GM19043 (cell line): Measurements from ENCODE around the gene NR1D1.
"Not testable (repeated sequence)": the region's sequence is repeated elsewhere in the genome, so short reads cannot be mapped to it uniquely, and the experiment has no call there.

Experiments
- ATAC-seq: cut with Tn5 transposase; IDR thresholded peaks from one replicate; pipeline ENCODE4 v1.9.1; 2021; ENCODE audit warnings: low read depth; ENCODE audit not compliant: unreplicated experiment

The NR1D1 gene

DNA sequence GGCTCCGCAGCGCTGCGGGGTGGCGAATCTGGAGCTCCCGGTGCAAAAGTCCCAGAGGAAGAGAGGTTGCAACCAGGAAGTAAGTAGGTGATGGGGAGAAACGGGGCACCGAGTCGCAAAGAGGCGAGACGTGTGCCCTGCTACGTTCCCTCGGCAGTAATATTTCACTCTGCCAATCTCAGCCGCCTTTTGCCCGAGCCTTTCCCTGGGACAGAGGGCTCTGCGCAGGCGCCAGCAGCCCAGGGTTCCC lies at the start of gene NR1D1:
Gene NR1D1 (minus strand): TSS at position 171 of the 250 bp plus-strand sequence. CDS start 495 bp downstream, outside the sequence.
- no peak for ATAC-seq

DNA sequence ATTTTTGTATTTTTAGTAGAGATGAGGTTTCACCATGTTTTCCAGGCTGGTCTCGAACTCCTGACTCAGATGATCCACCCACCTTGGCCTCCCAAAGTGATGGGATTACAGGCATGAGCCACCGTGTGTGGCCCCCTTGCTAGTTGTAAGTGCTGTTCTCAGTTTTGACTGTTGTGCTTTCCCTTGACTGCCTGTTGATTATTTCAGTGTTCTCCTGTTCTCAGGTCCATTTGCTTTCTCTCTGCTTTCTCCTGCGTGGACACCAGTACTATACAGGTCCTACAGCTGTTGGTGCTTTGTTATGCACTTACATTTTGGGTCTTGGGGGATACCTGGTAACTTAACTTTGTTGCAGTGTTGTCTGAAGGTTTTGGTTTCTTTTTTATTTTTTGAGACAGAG lies 48.1 kb upstream of the NR1D1 start:
- ATAC-seq: no peak

DNA sequence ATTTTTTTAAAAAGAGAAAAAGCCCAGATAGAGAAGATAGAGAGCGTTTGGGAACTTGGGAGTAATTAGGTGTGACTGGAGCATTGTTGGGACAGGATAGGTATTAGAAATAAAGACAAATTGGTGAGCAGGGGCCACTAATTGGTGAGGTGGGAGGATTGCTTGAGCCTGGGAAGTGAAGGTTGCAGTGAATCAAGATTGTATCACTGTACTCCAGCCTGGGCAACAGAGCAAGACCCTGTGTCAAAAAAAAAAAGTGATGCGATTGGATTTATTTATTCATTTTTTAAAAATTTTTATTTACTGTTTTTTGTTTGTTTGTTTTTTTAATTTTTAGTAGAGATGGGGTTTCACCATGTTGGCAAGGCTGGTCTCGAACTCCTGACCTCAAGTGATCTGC lies 45.1 kb upstream of the NR1D1 start:
- no peak for ATAC-seq

DNA sequence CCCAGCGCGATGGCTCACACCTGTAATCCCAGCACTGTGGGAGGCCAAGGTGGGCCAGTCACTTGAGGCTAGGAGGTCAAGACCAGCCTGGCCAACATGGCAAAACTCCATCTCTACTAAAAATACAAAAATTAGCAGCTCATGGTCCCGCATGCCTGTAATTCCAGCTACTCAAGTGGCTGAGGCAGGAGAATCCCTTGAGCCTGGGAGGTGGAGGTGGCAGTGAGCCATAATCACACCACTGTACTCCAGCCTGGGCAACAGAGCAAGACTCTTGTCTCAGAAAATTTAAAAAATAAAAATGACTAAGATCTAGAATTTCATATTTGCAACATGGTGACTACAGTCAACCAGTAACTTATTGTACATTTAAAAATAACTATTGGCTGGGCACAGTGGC lies 42.8 kb upstream of the NR1D1 start:
- not testable (repeated sequence) for ATAC-seq

DNA sequence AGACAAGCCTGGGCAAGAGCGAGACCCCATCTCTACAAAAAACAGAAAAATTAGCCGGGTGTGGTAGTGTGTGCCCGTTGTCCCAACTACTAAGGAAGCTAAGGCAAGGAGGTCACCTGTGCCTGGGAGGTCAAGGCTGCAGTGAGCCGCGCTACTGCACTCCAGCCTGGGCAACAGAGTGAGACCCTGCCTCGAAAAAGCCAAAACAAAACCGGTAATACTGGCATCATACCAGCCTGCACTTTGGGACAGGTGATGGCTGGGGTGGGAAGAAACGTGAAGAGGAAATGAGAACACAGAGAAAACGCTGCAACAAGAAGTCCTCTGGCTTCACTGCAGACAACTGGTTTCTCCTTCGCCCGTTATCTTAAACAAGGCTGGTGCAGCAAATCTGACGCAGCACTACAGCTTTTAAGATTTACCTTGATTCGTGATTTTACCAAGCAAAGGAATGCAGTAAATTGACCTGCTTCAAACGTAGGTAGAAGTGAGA lies 39.2 kb upstream of the NR1D1 start:
- ATAC-seq: peak; percentile 12

DNA sequence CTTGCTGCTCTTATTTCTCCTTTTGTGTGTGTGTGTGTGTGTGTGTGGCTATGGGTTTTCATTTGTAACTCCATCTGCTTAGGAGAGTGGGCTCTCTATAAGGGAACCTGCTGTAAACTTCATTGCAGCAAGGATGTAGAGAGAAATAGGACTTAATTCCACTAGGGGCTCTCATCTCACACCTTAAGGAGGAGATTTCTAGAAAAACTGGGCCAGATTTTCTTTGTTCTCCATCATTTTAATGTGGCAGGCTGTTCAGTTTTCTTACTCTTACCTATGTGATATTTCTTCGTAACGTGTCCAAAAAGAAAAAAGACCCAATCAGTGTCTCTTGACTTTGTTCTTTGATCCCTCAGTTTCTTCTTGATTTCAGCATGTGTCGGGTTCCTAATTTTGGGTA lies 35.4 kb upstream of the NR1D1 start:
- no peak for ATAC-seq

DNA sequence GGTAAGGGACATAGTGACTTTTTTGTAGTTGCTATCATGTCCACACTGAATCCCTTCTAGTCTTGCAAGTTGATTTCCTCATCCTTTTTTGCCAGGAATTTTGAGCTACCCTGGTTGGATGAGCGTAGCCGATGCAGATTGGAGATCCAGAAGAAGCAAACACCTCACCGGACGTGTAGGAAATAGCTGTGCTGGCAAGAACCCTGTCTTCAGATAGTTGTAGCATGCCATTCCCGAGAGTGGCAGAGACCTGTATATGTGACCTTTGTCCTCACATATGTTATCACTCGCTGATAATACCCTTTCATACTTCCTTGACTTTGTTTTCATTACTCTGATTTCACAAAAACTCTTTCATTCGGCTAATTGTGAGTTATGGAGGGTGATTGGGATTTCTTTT lies 33.8 kb upstream of the NR1D1 start:
- no peak for ATAC-seq

DNA sequence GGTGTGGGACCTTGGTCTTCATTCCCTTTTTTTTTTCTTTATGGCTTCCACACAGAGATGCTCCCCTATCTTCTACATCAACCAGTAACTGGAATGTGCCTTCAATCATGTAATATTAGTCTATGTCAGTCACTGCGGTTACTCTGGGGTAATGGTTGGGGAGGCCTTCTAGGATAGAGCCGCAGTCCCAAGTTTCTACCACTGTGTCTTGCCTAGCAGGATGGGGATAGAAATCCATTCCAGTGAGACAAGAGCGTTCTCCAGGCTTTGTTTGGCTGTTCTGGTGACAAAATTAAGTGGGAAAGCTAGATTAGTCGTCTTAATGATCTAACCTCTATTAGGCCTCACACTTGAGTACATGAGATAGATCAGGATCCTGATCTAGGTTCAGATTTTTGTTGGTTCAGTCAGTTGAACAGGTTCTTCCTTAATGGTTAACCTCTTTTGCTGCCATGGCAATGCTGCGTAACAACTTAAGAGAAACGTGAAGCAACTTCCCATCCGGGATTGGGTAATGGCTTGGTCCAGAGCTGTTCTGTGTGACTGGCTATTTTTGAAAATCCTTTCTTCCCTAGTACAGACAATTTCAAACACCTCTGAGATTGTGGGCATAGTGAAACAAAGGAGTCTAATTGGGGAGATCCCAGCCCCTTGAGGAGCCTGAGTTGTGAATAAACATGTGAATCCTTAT lies 30.1 kb upstream of the NR1D1 start:
- no peak for ATAC-seq

DNA sequence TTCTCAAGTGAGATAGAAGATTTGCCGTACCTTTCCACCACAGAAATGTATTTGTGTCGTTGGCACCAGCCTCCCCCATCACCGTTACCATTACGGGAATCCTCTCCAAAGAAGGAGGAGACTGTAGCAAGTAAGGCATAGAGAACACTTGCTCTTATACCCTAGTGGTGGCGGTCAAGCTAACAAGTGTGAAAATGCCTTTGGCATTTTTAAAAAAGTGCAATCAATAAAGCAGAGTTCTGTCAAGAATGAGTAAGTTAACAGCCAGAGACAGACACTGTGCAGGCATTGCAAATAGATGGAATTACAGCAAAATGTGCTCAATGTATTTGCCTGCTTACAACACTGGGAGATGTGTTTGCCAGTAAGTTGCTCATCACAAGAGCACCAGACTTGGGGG lies 29.1 kb upstream of the NR1D1 start:
- no peak for ATAC-seq

DNA sequence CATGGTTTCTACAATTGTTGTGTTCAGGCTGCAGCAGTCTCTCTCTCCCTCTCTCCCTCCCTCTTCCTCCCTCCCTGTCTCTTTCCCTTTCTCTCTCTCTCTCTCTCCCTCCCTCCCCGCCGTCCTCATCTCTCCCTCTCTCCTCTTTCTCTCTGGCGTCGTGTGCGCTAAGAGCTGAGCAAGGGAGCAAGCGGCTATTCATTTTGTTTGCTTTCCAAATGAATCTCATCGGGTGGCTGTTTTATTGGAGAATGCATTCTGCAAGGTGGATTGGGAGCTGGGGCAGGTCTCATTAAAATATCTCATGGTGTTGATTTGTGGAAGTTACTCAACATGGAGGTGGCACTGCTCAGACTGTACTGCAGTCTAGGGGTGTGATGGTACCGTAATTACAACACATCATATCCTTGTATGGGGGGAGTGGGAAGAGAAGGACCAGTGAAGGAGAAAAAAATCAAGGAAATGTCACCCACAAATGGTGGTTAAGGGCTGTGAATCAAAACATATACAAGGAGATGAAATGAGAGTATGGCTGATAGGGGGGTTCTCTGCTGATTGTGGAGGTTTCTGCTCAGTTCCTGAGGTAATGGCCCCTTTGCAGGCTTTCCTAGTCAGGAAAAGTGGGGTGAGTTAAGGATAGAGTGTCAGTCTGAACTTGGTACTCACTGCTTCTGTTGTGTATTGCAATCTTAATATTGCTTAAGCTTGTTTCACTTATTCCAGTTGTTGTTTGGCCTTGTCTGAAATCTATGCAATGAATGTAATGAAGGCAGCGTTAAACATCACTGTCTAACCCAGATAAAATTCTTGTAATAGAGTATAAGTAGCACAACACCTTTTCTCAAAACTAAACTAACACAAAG lies 24.1 kb upstream of the NR1D1 start:
- ATAC-seq: no peak

DNA sequence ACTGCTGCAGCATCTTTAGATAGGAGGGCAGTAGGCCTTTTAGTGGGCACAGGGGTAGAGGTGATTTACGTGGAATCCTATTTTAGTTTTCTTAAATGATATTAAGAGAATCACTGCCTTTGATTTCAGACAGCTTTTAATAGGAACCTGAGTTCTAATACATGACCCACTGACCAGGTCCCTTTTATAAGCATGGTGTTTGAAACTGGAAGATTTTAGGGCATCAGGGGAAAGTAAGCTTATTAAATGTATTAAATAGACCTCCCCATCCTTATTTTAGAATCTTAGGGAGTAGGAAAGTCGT lies 23.4 kb upstream of the NR1D1 start:
- ATAC-seq: no peak

DNA sequence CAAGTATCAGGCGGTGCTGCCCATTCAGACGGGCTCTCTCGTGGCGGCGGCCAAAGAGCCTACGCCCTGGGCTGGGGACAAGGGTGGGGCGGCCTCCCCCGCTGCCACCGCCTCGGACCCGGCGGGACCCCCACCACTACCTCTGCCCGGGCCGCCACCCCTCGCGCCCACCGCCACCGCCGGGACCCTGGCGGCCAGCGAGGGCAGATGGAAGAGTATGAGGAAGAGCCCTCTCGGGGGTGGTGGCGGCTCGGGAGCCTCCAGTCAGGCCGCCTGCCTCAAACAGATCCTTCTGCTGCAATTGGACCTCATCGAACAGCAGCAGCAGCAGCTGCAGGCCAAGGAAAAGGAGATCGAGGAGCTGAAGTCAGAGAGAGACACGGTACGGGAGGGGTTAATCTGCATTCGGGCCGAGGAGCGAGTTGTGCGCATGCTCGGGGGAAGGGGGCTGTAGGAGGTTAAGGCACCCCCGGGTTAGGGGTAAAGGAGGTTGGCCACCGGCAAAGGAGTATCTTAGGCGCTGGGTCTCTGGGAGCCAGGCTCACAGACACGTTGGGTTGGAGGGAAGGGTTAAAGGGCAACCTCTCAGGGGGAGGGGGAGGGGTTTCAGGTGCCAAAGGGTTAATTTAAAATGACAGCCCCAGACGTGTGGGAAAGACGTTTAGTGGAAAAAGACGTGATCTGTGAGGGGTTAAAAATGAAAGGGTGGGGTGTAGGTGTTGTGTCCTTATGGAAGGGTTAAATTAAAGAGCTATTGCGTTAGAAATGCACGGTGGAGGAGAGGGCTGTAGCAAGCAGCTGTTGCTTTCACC lies 22.8 kb upstream of the NR1D1 start:
- ATAC-seq: no peak

DNA sequence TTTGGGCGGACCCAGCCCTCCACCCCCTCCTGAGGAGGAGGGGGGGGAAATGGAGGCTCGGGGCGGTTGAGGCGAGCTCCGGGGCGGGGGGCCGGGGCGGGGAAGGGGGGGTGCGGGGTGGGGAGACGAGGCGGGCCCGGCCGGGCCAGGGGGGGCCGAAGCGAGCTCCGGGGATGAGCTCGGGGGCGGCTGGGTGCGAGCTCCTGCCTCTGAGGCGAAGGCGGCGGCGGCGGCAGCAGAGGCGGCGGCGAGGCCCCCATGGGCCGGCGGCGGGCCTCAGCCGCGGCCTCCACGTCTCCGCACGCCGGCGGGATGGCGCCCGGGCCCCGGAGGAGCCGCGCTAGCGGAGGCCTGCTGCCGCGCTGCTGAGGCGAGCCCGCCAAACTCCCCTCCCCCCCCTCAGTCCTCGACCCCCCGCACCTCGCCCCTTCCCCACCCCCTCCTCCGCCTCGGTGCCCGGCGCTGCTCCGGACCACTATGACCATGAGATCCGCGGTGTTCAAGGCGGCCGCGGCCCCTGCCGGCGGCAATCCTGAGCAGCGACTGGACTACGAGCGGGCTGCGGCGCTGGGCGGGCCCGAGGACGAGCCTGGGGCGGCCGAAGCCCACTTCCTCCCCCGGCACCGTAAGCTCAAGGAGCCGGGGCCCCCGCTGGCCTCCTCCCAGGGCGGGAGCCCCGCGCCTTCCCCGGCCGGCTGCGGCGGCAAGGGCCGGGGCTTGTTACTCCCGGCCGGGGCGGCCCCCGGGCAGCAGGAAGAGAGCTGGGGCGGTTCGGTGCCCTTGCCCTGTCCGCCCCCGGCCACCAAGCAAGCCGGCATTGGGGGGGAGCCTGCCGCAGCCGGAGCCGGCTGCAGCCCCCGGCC lies 22.0 kb upstream of the NR1D1 start:
- ATAC-seq: no peak

DNA sequence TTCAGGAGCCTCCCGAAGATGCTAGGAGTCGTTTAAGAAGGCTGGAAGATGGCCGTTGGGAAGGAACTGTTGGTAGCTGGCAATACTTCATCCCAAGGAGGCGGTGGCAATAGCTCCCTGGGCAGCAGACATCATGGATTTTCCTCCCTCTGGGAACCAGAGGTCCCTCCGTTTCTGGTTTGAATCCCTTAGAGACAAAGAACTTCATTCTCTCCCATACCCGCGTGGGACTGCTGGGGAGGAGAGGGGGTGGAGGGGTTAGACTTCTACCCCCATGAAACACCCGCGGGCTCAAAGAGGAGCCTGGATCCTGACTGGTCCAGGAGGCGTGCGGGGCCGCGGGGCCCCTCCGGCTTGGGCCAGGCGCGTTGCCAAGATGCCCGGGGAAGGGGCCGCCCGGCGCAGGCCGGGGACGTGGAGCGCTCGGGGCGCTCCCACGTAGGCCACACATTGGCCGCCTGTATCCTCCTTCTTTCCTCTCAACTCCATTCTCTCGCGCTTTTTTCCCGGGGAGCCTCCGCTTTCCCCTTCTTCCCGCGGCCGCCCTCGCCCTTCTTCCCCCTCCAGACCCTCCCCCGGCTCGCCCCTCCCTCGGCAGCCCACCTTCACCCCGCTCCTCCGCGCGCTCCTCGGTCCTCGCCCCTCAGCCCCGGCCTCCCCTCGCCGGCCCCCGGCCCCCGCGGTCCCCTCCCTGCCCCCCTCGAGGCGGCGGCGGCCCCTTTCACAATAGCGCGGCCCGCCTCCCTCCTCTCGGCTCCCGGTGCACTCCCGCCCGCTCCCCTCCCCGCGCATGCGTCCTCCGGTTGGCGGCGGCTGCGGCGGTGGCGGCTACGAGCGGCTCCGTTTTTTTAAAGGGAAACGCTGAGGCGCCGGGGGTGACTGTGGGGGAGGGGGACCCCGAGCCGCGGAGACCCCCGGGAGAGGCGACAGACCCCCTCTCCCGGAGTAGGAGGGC lies 21.1 kb upstream of the NR1D1 start, which contains the start of gene MSL1:
Gene MSL1 (plus strand): TSS at position 791 of the 955 bp plus-strand sequence. CDS start 642 bp downstream, outside the sequence.
- no peak for ATAC-seq

DNA sequence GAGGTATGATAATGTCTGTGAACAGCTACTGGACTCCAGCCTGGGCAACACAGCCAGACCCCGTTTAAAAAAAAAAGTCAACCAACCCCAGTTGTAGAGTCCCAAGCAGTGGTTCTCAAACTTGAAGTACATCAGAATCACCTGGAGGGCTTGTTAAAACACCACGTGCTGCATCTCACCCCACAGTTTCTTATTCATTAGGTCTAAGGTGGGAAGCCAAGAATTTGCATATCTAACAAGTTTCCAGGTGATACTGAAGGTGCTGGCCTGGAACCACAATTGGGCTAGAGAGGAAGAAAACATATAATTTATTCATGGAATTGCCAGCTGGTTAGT lies 14.7 kb upstream of the NR1D1 start:
- ATAC-seq: no peak

DNA sequence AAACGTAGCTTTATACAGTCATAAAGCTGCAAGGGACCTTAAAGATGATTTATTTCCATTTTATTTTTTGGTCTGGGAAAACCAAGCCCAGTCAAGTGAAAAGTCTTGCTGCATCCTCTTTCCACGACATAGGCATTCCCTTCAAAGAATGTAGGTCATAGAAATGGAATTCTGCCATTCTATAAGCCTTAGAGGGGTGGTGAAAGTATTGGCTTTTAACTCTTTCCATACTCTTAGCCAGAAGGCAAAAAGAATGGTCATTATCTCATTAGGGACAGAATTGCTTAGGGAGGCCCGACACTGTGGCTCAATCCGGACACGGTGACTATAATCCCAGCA lies 13.5 kb upstream of the NR1D1 start:
- ATAC-seq: no peak

DNA sequence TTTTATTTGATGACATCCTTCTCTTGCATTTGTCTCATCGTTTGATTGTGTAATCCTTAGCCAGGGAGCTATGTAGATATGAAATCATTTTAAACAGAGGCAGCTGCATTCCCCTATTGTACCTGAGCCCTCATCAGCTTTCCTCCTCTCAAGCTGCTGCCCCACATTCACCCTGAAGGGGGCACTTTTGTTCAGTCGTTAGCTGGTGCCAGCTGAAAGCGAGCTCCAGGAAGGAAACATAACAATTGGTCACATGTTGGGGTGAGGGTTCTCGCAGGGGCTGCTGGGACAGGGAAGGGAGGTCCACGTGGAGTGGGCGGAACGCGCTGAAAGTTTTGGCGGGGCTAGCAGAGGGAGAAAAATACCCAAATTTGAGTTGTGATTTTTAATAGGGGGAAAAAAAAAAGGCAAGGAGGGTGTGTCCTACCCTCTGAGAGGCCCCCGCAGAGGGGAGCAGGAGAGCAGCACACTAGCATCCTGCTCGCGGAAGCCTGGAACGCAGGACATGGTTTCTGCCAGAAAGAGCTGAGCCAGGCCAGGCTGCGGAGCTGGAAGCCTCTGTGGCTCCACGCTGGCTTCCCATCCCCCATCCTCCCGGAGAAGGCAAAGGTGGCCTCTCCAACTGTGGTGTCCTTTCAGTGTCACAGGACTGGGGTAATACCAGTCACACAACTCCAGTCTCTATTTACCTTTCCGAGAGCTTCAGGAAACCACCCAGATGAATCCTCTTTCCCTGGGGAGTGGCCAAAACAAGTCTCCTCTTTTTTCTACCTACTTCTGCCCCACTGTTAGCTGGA lies 12.9 kb upstream of the NR1D1 start:
- peak; percentile 83 for ATAC-seq

DNA sequence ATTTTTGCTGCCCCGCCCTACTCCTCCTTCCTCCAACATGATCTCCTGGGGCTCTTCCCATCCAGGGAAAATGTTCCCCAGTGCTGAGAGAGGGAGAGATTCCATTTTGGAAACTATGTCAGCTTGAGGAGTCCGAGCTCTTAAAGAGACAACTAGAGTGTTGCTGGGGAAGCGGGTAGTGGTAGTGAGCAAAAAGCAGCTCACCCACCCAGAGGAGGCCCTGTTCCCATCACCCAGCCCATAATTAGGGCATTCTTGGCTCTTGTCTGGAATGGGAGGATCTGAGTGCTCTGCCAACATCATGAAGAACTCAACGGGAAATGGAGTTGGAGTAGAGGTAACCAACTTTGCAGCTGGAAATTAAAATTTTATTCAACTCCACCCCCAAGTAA lies 12.3 kb upstream of the NR1D1 start:
- ATAC-seq: no peak

DNA sequence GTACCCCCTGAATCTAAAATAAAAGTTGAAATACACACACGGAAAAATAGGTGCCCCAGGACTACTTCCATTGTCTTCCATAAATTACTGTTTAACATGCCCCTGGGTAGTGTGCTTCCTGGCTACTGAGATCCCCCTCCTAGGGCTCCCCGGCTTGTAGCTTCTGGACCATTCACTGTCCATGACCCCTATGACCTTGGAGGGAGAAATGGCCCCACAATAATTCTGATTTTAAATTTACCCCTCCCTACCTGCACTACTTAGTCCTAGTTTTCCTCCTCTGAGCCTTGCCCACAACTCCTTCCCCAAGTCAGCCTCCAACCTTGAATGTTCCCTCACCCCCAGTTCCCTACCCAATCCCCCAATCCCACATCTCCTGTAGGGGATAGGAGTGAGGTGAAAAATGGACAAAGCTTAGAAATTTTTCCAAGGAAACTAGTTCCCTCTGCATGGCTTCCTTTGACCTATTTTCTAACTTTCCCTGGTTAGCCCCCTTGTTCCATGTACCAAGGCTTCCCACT lies 11.9 kb upstream of the NR1D1 start:
- ATAC-seq: no peak
